Stimulated activated CD8-positive, alpha-beta memory T cell treated with anti-CD3 and anti-CD28 coated beads, Interleukin-7, amount 100 ng/mL, for 1 hour (primary cell): Measurements from ENCODE around the gene AOPEP.

ENCODE experiments used
- DNase-seq, 2 donors: peaks; one replicate each; pipeline ENCODE4 v3.0.0-alpha.2; 2020; ENCODE audit warnings: low read depth in 2 of 2

The AOPEP gene

GRCh38 chr9:95095641-95096355 is 369.3 kb downstream of the AOPEP start:
- DNase-seq, result no peak

DNA sequence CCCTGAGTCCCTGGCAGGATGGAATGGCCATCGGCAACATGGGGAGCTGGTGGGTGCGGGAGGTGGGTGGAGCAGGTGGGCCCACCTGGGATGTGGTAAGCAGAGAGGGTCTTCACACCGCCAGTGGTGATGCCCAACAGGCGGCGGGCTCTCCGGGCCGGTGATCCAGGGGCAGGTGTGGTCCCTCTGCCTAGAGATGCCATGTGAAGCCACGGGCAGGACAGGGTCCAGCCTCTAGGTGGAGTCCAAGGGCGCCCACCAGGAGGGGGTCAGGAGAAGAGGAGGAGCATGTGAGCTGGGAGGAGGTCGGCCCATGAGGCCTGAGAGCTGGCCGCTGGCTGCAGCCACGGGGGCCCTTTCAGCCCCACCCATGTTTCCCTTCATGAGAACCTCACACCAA is 369.9 kb downstream of the AOPEP start:
- no peak for DNase-seq

GRCh38 chr9:95096807-95097206 is 370.3 kb downstream of the AOPEP start:
- no peak for DNase-seq

DNA sequence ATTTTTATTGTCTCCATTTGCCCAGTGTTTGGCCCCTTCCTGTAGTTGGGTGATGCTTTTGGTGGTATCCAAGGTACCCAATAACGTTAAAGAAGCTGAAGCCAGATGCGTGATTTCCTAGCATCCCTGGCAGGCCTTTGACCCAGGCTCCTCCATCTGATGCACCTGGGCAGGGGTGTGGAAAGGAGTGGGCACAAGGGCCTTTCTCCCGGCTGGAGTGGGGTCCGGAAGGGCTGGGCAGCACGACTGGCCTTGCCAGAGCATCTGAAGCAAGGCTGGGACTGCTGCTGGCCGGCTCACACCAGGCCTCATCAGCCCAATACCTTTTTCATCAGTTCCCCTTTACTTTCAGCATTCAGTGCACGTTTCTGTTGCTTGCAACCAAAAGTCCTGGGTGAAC is 370.8 kb downstream of the AOPEP start:
- no peak for DNase-seq

- DNase-seq, result no peak
Observed at GRCh38 chr9:95098391-95098921, 372.0 kb downstream of the AOPEP start.

GRCh38 chr9:95099321-95100070 is 373.0 kb downstream of the AOPEP start:
- no peak for DNase-seq

GRCh38 chr9:95100071-95100627 is 373.6 kb downstream of the AOPEP start:
- DNase-seq, result no peak

DNA sequence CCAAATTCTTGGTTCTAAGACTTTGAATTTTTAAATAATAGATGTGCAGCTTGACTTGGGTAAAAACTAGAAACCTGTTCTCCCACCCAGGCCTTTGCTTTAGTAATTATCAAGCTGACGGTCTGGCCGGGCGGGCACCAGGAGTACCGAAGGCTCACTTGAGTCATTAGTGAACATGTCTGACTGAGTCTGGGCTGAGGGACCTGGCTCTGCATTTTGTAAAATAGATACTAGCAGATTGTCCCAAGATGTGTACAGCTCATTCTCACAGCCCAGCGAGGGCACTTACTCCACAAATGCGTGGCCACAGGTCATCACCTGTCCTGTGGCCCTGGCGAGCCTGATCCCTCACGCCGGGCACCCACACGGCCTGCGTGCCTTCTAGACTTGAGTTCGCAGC is 374.8 kb downstream of the AOPEP start:
- no peak for DNase-seq

GRCh38 chr9:95102001-95102433 is 375.5 kb downstream of the AOPEP start:
- no peak for DNase-seq

DNA sequence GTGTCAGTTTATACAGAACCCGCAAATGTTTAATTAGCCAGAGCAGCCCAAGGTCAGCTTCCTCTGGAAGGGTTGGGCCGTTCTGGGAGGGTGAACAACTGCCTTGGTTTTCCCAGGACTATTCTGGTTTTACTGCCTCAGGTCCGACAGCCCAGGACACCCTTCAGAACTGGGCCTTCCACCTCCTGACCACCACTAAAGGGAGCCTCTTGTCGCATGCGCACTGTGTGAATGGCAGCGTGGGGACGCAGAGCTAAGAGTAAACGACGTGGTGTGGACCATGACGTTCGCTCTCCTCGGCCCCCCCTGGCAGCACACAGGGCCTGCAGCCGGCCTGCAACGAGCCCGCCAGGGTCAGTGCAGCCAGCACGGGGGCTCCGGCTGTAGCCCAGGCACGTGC is 376.1 kb downstream of the AOPEP start:
- no peak for DNase-seq

GRCh38 chr9:95103281-95103771 is 376.8 kb downstream of the AOPEP start:
- DNase-seq, result no peak

- no peak for DNase-seq
Observed at GRCh38 chr9:95103871-95104580, 377.5 kb downstream of the AOPEP start.

- no peak for DNase-seq
Observed at GRCh38 chr9:95104581-95104960, 378.1 kb downstream of the AOPEP start.

- no peak for DNase-seq
Observed at GRCh38 chr9:95104980-95105379, 378.5 kb downstream of the AOPEP start.

DNA sequence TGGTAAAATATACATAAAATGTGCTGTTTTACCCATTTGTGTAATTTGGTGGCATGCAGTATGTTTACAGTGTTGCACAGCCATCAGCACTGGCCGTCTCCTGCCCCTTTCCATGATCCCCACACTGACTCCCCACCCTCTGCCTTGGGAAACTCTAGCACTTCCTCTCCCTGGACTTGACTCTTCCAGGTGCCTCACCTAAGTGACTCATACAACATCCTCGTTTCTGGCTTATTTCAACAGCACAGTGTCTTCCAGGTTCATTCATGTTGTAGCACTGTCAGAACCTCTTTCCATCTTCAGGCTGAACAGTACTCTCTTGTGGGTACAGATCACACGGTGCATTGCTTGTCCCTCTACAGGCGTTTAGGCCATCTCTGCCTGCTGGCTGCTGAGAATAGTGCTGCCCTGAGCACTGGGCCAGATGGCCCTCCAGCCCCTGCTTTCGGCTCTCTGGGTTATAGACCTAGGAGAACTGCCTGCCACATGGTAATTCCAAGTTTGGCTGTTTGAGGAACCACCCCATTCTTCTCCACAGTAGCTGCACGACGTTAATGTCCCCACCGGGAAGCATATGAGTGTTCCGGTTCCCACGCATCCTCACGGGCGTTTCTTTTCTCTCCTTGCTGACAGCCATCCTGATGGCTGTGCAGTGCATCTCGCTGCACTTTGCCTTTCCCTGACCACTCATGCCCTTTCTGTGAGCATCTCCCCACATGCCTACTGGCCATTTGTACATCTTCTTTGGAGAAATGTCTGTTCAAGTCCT is 379.2 kb downstream of the AOPEP start:
- DNase-seq, result no peak

GRCh38 chr9:95107001-95107749 is 380.7 kb downstream of the AOPEP start:
- no peak for DNase-seq

GRCh38 chr9:95107976-95108375 is 381.5 kb downstream of the AOPEP start:
- no peak for DNase-seq

DNA sequence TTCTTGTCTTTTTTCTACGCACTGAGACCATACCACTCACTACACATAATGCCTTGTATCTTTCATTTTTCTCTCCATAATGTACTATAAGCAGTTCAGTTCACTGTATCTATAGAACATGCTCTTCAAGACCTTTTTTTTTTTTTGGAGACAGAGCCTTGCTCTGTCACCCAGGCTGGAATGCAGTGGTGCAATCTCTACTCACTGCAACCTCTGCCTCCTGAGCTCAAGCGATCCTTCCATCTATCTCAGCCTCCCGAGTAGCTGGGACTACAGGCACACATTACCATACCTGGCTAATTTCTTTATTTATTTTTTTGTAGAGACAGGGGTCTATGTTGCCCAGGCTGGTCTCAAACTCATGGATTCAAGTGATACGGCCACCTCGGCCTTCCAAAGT is 382.3 kb downstream of the AOPEP start:
- DNase-seq, result no peak

DNA sequence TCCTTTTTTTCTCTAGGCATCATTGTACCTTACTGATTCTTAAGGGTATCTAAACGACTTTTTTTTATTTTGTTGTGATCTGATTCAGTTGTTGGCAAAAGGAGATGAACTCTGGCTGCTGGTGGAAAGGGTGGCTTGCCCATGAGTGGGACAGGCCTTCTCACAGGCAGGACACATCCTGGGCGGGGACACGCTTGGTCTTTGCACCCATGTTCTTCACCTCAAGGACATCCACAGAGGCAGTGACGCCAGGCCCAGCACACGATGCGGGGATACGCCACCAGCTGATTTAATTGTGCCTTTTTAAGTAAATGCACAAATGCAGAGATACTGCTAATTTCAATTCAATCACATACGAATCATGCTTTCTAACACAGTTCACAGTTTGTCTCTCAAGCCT is 383.0 kb downstream of the AOPEP start:
- no peak for DNase-seq

- no peak for DNase-seq
Observed at GRCh38 chr9:95110921-95111525, 384.5 kb downstream of the AOPEP start.
